ENCODE data around the gene MICAL2. TPM values are rescaled to one million over a fixed set of nuclear protein-coding genes. Genes with fewer than 3 reads are reported as not detected.
A peak's percentile ranks its signal among the peaks of the same experiment; 100 is the strongest.

MICAL2 gene
- total RNA-seq, 1 experiment from 2014 or later = 247 TPM

DNA sequence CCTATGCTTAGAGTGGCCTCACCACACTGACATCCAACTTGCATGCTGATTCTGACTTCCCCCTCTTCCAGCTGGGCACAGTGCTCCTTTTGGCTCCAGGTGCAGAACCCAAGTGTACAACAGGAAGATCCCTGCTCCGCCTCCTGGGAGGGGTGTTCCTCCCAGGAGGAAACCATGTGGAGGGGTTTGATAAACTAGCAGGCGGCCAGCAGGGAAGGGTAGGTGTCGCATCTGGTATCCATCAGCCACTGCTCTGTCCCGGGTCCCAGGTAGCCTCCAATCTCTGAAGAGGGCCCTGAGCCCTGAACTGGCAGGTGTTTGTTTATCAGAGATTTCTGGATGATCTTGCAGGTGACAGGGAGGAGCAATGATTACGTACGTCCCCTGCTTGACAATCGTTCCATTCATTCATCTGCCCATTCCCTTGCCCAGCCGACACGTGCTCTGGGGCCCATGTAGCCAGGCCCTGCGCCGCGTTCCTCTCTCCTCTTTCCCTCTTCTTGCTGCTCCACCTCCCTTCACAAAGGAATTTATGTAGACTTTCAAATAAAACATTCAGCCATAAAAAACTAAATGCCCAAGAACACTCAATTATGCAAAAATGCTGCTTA is 41.2 kb upstream of the MICAL2 start:
- TF ChIP-seq, protein P1, sequence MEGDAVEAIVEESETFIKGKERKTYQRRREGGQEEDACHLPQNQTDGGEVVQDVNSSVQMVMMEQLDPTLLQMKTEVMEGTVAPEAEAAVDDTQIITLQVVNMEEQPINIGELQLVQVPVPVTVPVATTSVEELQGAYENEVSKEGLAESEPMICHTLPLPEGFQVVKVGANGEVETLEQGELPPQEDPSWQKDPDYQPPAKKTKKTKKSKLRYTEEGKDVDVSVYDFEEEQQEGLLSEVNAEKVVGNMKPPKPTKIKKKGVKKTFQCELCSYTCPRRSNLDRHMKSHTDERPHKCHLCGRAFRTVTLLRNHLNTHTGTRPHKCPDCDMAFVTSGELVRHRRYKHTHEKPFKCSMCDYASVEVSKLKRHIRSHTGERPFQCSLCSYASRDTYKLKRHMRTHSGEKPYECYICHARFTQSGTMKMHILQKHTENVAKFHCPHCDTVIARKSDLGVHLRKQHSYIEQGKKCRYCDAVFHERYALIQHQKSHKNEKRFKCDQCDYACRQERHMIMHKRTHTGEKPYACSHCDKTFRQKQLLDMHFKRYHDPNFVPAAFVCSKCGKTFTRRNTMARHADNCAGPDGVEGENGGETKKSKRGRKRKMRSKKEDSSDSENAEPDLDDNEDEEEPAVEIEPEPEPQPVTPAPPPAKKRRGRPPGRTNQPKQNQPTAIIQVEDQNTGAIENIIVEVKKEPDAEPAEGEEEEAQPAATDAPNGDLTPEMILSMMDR (IDR thresholded peaks at IDR 0.05; ENCODE audit: insufficient read depth in 1 of 2, low read depth in 1 of 2, low read length in 1 of 2, severe bottlenecking in 1 of 2, unreplicated experiment in 1 of 2) = no peak
- H3K9me3 ChIP-seq = peaks cover 8% of the 10 kb centered on the region
- Mint-ChIP-seq H3K36me3 (ENCODE audit: insufficient read depth, unreplicated experiment) (peaks cover 10% of the 10 kb centered on the region), H3K4me3 (ENCODE audit: unreplicated experiment) (no peak overlapping the region), H3K9me3 (ENCODE audit: unreplicated experiment) (no peaks in the 10 kb centered on the region), H3K27ac (ENCODE audit: unreplicated experiment) (peak overlapping the region; percentile 45), H3K27me3 (ENCODE audit: insufficient read depth, unreplicated experiment) (no peaks in the 10 kb centered on the region), H3K4me1 (ENCODE audit: low read depth, unreplicated experiment) (peaks cover 50% of the 10 kb centered on the region)
- no peaks in the 10 kb centered on the region for H3K36me3 ChIP-seq (ENCODE audit: control insufficient read depth, insufficient read depth, low read length)
- ChIA-PET POLR2A (no interaction called here), CTCF (no interaction called here)
- no TSS peak for BruUV-seq (replicated peaks)
- H3K4me3 ChIP-seq (ENCODE audit: low read depth, low read length) = no peak overlapping the region
- H3K27me3 ChIP-seq (replicated peaks; ENCODE audit: control insufficient read depth, insufficient read depth, low read length) = no peaks in the 10 kb centered on the region
- H3K4me1 ChIP-seq = peaks cover 80% of the 10 kb centered on the region
- DNase-seq = peak in 1 of 2 experiments; percentile 35
- intact Hi-C loops (cut with micrococcal nuclease; ENCODE audit: unreplicated experiment) = no loop called here

GRCh38 chr11:12070446-12071267 is 39.7 kb upstream of the MICAL2 start:
- peaks cover 10% of the 10 kb centered on the region for H3K36me3 Mint-ChIP-seq (ENCODE audit: insufficient read depth, unreplicated experiment)
- ChIA-PET CTCF (interaction anchor here (0.8 kb wide), 1 partner anchor 17 kb away, joined by 4 read pairs; no protein-coding TSS in a partner anchor), POLR2A (interaction anchor here (0.6 kb wide), 1 partner anchor 10 kb away, joined by 9 read pairs; no protein-coding TSS in a partner anchor)
- TF ChIP-seq, protein P1 (IDR thresholded peaks at IDR 0.05; ENCODE audit: insufficient read depth in 1 of 2, low read depth in 1 of 2, low read length in 1 of 2, severe bottlenecking in 1 of 2, unreplicated experiment in 1 of 2) = no peak
- Histone ChIP-seq H3K27me3 (replicated peaks; ENCODE audit: control insufficient read depth, insufficient read depth, low read length) (no peaks in the 10 kb centered on the region), H3K4me1 (peaks cover 72% of the 10 kb centered on the region), H3K36me3 (ENCODE audit: control insufficient read depth, insufficient read depth, low read length) (no peaks in the 10 kb centered on the region), H3K9me3 (no peaks in the 10 kb centered on the region), H3K4me3 (ENCODE audit: low read depth, low read length) (no peak overlapping the region)
- intact Hi-C loops (cut with micrococcal nuclease; ENCODE audit: unreplicated experiment) = no loop called here
- no peaks in the 10 kb centered on the region for H3K27me3 Mint-ChIP-seq (ENCODE audit: insufficient read depth, unreplicated experiment)
- no peak overlapping the region for H3K4me3 Mint-ChIP-seq (ENCODE audit: unreplicated experiment)
- no peaks in the 10 kb centered on the region for H3K9me3 Mint-ChIP-seq (ENCODE audit: unreplicated experiment)
- DNase-seq = peak in 1 of 2 experiments; percentile 26
- H3K4me1 Mint-ChIP-seq (ENCODE audit: low read depth, unreplicated experiment) = peaks cover 50% of the 10 kb centered on the region
- no TSS peak for BruUV-seq (replicated peaks)
- no peak overlapping the region for H3K27ac Mint-ChIP-seq (ENCODE audit: unreplicated experiment)

- no TSS peak for BruUV-seq (replicated peaks)
- Mint-ChIP-seq H3K9me3 (ENCODE audit: unreplicated experiment) (no peaks in the 10 kb centered on the region), H3K36me3 (ENCODE audit: insufficient read depth, unreplicated experiment) (peaks cover 4% of the 10 kb centered on the region), H3K27me3 (ENCODE audit: insufficient read depth, unreplicated experiment) (no peaks in the 10 kb centered on the region), H3K4me3 (ENCODE audit: unreplicated experiment) (peak overlapping the region; percentile 7), H3K27ac (ENCODE audit: unreplicated experiment) (peak overlapping the region; percentile 53), H3K4me1 (ENCODE audit: low read depth, unreplicated experiment) (peaks cover 43% of the 10 kb centered on the region)
- CTCF ChIA-PET = interaction anchor here (0.7 kb wide), 3 partner anchors 16 to 178 kb away, joined by 3 to 7 read pairs (median 6); no protein-coding TSS in a partner anchor
- TF ChIP-seq, protein P1 (IDR thresholded peaks at IDR 0.05; ENCODE audit: insufficient read depth in 1 of 2, low read depth in 1 of 2, low read length in 1 of 2, severe bottlenecking in 1 of 2, unreplicated experiment in 1 of 2) = no peak
- no peaks in the 10 kb centered on the region for H3K36me3 ChIP-seq (ENCODE audit: control insufficient read depth, insufficient read depth, low read length)
- POLR2A ChIA-PET = no interaction called here
- H3K4me3 ChIP-seq (ENCODE audit: low read depth, low read length) = no peak overlapping the region
- peak; percentile 28 to 67 for DNase-seq
- intact Hi-C loops (cut with micrococcal nuclease; ENCODE audit: unreplicated experiment) = no loop called here
- peaks cover 62% of the 10 kb centered on the region for H3K4me1 ChIP-seq
- H3K9me3 ChIP-seq = no peaks in the 10 kb centered on the region
- no peaks in the 10 kb centered on the region for H3K27me3 ChIP-seq (replicated peaks; ENCODE audit: control insufficient read depth, insufficient read depth, low read length)
Measured at GRCh38 chr11:12071574-12071973, 38.8 kb upstream of the MICAL2 start.

Data from Caco-2 (cell line).